Tibial artery (tissue), 4 donors: Measurements from ENCODE around the gene C19orf67.
A peak's percentile ranks its signal among the peaks of the same experiment; 100 is the strongest.

Experiments
- DNase-seq, 2 donors: peaks; one replicate each; pipeline ENCODE4 v3.0.0-alpha.2; 2019
- H3K27ac ChIP-seq, 2 donors: fragments of 200-600 bp; sonication (generic) in 1 of 2; 1 replicate in 1 of 2; 2 replicates in 1 of 2; pipeline ENCODE4 v1.5.1; 2018 to 2019; ENCODE audit warnings: mild to moderate bottlenecking in 1 of 2
- H3K27me3 ChIP-seq, 2 donors: fragments of 200-600 bp; sonication (generic) in 1 of 2; one replicate each; pipeline versions ENCODE4 v1.5.1 to v1.6.0; 2016 to 2019
- H3K36me3 ChIP-seq, 3 donors: fragments of 200-600 bp; sonication (generic) in 2 of 3; one replicate each; pipeline ENCODE4 v1.5.1; 2016 to 2019; ENCODE audit warnings: mild to moderate bottlenecking in 2 of 3
- H3K4me1 ChIP-seq, 4 donors: fragments of 200-600 bp; sonication (generic) in 2 of 4; 1 replicate in 3 of 4; 2 replicates in 1 of 4; pipeline ENCODE4 v1.5.1; 2016 to 2019
- H3K4me3 ChIP-seq, 2 donors: fragments of 200-600 bp; sonication (generic) in 1 of 2; 1 replicate in 1 of 2; 2 replicates in 1 of 2; pipeline ENCODE4 v1.5.1; 2018 to 2019; ENCODE audit warnings: mild to moderate bottlenecking in 2 of 2
- H3K9me3 ChIP-seq, 3 donors: fragments of 200-600 bp; sonication (generic) in 1 of 3; one replicate each; pipeline ENCODE4 v1.5.1; 2016 to 2019
- intact Hi-C: fragments of 100-400 bp; cut with DNase I; formaldehyde crosslinking; loops from one replicate; pipeline ENCODE4 v1.15.0; 2023; ENCODE audit warnings: low total_unique reads
- TF ChIP-seq, protein P1 (sequence below), 2 experiments: fragments of 200-600 bp in 1 of 2; fragments of 450-650 bp in 1 of 2; IDR thresholded peaks; one replicate each; pipeline ENCODE4 v1.5.1; 2017 to 2019; ENCODE audit warnings: antibody characterized with exemption in 2 of 2, mild to moderate bottlenecking in 1 of 2, moderate library complexity in 1 of 2

C19orf67 gene

DNA sequence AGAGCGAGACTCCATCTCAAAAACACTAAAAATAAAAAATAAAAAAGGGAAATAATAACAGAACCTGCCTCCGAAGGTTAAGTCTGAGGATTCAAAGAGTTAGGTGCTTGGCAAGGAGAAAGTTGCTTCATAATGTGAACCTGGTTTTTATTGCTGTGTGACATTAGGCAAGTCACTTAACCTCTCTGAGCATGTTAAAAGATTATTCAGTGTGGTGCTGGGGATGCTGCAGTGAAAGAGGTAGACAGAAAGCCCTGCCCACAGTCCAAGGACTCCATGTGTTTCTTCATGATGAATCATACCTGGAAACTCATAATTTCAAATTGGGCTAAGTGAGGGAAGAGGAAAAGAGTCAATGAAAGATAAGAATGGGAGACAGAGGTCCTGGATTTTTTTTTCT lies 51.6 kb downstream of the C19orf67 start:
- Histone ChIP-seq H3K27ac (no peak overlapping the region), H3K4me1 (peaks cover 7 to 15% (median 10%) of the 10 kb centered on the region in 4 donors), H3K36me3 (no peaks in the 10 kb centered on the region), H3K27me3 (peaks cover 0 to 23% of the 10 kb centered on the region in 2 donors), H3K4me3 (no peak overlapping the region), H3K9me3 (no peaks in the 10 kb centered on the region)
- TF ChIP-seq, protein P1, sequence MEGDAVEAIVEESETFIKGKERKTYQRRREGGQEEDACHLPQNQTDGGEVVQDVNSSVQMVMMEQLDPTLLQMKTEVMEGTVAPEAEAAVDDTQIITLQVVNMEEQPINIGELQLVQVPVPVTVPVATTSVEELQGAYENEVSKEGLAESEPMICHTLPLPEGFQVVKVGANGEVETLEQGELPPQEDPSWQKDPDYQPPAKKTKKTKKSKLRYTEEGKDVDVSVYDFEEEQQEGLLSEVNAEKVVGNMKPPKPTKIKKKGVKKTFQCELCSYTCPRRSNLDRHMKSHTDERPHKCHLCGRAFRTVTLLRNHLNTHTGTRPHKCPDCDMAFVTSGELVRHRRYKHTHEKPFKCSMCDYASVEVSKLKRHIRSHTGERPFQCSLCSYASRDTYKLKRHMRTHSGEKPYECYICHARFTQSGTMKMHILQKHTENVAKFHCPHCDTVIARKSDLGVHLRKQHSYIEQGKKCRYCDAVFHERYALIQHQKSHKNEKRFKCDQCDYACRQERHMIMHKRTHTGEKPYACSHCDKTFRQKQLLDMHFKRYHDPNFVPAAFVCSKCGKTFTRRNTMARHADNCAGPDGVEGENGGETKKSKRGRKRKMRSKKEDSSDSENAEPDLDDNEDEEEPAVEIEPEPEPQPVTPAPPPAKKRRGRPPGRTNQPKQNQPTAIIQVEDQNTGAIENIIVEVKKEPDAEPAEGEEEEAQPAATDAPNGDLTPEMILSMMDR (IDR thresholded peaks at IDR 0.05), result no peak
- no peak for DNase-seq
- intact Hi-C loops, result no loop called here

DNA sequence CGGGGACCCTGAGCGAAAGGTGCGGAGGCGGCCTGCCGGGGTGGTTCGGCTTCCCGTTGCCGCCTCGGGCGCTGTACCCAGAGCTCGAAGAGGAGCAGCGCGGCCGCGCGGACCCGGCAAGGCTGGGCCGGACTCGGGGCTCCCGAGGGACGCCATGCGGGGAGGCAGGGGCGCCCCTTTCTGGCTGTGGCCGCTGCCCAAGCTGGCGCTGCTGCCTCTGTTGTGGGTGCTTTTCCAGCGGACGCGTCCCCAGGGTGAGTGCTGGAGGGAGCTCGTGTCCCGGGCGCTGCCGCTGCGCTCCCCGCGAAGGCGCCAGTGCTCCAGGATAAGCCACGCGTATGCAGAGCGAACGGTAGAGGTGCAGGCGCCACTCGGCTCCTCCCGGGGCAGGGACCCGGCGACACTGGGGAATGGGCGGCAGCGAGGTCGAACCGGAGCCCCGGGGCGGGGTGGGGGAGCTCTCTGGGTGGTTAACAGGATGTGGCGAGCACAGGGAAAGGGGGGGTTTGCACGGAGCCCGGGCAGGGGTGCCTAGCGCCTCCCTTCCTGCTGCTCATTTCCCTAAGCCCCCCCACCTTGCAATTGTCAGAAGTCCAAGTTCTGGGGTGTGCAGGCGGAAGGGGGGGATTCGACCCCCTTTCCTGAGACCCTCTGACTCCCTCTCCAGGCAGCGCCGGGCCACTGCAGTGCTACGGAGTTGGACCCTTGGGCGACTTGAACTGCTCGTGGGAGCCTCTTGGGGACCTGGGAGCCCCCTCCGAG lies 53.7 kb downstream of the C19orf67 start, which contains the start of gene IL27RA:
Gene IL27RA (plus strand): TSS at position 44 of the 762 bp plus-strand sequence. CDS start 111 bp downstream, at position 155.
- no peaks in the 10 kb centered on the region for H3K9me3 ChIP-seq
- peak within 1 kb of the TSS; percentile 47 to 54 for H3K4me3 ChIP-seq
- H3K4me1 ChIP-seq, result peaks cover 7 to 15% (median 10%) of the 10 kb centered on the region in 4 donors
- TF ChIP-seq, protein P1 (IDR thresholded peaks at IDR 0.05), result peak; percentile 36 to 41
- DNase-seq, result peak; percentile 51 to 71
- H3K27me3 ChIP-seq, result peaks cover 0 to 30% of the 10 kb centered on the region in 2 donors
- intact Hi-C loops, result no loop called here
- no peaks in the 10 kb centered on the region for H3K36me3 ChIP-seq
- peak within 1 kb of the TSS; percentile 3 to 45 for H3K27ac ChIP-seq
